ENCODE data around the gene MMP27.

The MMP27 gene

DNA sequence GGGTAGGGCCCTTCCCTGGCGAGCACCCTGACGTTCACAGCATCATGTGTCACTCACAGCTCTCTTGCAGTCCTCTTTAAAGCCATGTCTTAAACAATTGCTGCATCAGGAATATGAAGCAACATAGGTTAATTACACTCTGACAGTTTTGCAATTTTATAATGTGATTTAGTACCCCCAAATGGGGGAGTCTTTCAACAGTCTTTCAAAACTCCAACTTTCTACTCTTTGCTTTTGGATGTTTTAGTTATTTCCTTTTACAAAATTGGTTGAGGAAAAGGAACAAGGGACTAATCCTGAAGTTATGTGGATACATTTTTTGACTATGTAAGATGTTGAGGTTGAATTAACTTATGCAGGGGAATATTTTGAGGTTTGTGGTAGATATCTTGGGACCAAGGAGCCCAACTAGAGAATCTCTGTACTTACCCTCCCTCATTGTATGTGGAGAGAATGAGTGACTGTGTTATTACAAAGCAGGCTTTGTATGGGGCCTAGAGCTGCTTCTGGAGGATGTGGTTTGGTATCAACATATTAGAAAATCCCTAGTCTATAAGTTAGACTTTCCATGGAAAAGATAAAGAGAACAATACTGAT, 19.4 kb upstream of the MMP27 start, which contains the start of gene MMP8:
Gene MMP8, minus strand, starts transcription at position 51 of the 597 bp plus-strand sequence. CDS start 99 bp downstream, outside the sequence.
- Histone ChIP-seq H3K79me2 (ENCODE audit: insufficient read depth, low read depth) (no peaks in the 10 kb centered on the region), H3K4me3 (IDR thresholded peaks at IDR 0.05; ENCODE audit: insufficient read depth, low read depth, low read length) (no peak within 1 kb of the TSS), H3K27ac (no peak within 1 kb of the TSS), H3K27me3 (ENCODE audit: insufficient read depth, low read depth) (no peaks in the 10 kb centered on the region), H3K4me1 (ENCODE audit: low read depth, poor library complexity, severe bottlenecking) (no peaks in the 10 kb centered on the region), H3K4me2 (no peak within 1 kb of the TSS), H4K20me1 (ENCODE audit: insufficient read depth) (no peaks in the 10 kb centered on the region), H3K9ac (no peak within 1 kb of the TSS), H3K36me3 (ENCODE audit: insufficient read depth) (no peaks in the 10 kb centered on the region), H2AFZ (ENCODE audit: low read depth) (no peak within 1 kb of the TSS)
- TF ChIP-seq, protein P1, sequence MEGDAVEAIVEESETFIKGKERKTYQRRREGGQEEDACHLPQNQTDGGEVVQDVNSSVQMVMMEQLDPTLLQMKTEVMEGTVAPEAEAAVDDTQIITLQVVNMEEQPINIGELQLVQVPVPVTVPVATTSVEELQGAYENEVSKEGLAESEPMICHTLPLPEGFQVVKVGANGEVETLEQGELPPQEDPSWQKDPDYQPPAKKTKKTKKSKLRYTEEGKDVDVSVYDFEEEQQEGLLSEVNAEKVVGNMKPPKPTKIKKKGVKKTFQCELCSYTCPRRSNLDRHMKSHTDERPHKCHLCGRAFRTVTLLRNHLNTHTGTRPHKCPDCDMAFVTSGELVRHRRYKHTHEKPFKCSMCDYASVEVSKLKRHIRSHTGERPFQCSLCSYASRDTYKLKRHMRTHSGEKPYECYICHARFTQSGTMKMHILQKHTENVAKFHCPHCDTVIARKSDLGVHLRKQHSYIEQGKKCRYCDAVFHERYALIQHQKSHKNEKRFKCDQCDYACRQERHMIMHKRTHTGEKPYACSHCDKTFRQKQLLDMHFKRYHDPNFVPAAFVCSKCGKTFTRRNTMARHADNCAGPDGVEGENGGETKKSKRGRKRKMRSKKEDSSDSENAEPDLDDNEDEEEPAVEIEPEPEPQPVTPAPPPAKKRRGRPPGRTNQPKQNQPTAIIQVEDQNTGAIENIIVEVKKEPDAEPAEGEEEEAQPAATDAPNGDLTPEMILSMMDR (conservative IDR thresholded peaks at IDR 0.05; ENCODE audit: low read depth, low read length) = no peak

GRCh38 chr11:102722821-102723220, 17.3 kb upstream of the MMP27 start:
- Histone ChIP-seq H3K4me3 (IDR thresholded peaks at IDR 0.05; ENCODE audit: insufficient read depth, low read depth, low read length) (no peak overlapping the region), H3K79me2 (ENCODE audit: insufficient read depth, low read depth) (no peaks in the 10 kb centered on the region), H3K27ac (no peak overlapping the region), H3K4me2 (no peak overlapping the region), H3K9ac (no peak overlapping the region), H4K20me1 (ENCODE audit: insufficient read depth) (no peaks in the 10 kb centered on the region), H3K4me1 (ENCODE audit: low read depth, poor library complexity, severe bottlenecking) (no peaks in the 10 kb centered on the region), H2AFZ (ENCODE audit: low read depth) (no peak overlapping the region), H3K27me3 (ENCODE audit: insufficient read depth, low read depth) (no peaks in the 10 kb centered on the region), H3K36me3 (ENCODE audit: insufficient read depth) (no peaks in the 10 kb centered on the region)
- TF ChIP-seq, protein P1 (conservative IDR thresholded peaks at IDR 0.05; ENCODE audit: low read depth, low read length) = no peak

DNA sequence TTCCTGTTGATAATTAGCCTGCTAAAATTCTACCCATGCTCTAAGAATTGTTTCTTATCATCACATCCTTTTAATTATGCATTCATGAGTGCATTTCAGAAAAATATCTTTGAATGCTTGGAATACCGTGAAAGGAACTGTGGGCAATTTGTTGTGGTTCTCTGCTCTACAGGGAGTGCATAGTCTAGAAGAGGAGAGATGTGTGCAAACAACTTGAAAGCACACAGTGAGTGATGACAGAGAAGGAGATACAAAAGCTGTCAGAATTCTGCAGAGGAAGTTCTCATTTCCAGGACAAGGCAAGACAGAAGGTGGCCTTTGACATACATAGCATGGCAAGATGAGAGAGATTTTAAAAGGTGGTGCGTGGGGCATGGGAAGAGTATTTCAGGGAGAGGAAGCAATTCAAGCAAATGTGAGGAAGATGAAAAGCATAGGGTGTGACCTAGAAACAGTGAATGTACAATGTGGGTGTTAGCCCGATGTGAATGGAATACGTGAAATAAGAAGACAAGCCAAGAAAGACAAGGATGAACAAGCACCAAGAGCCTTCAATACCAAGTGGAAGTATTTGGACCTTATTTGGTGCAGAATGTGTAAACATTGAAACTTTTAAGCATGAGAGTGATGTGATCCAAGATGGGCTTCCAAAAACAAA, 14.2 kb upstream of the MMP27 start:
- no peaks in the 10 kb centered on the region for H3K36me3 ChIP-seq (ENCODE audit: insufficient read depth)
- no peak overlapping the region for H3K9ac ChIP-seq
- no peak overlapping the region for H3K4me2 ChIP-seq
- H4K20me1 ChIP-seq (ENCODE audit: insufficient read depth) = no peaks in the 10 kb centered on the region
- no peak overlapping the region for H2AFZ ChIP-seq (ENCODE audit: low read depth)
- H3K4me1 ChIP-seq (ENCODE audit: low read depth, poor library complexity, severe bottlenecking) = no peaks in the 10 kb centered on the region
- TF ChIP-seq, protein P1 (conservative IDR thresholded peaks at IDR 0.05; ENCODE audit: low read depth, low read length) = no peak
- H3K27ac ChIP-seq = no peak overlapping the region
- no peaks in the 10 kb centered on the region for H3K79me2 ChIP-seq (ENCODE audit: insufficient read depth, low read depth)
- H3K27me3 ChIP-seq (ENCODE audit: insufficient read depth, low read depth) = no peaks in the 10 kb centered on the region
- H3K4me3 ChIP-seq (IDR thresholded peaks at IDR 0.05; ENCODE audit: insufficient read depth, low read depth, low read length) = no peak overlapping the region

DNA sequence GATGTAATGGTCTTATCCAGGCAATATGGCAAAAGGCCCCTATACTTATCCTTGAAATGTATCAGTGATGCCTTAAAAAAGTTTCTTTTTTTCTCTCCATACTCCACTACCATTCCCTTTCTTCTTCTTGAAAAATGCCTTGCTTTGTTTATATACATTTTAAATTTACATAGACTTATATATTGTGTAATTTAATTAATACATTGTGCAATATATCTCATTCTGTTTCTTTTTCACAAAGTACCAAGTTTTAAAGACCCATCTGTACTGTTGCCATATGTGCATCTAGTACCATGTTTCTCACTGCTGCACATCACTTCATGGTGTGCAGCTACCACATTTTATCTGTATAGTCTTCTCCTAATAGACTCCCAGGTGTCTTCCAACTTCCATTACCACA, 11.7 kb upstream of the MMP27 start:
- Histone ChIP-seq H2AFZ (ENCODE audit: low read depth) (no peak overlapping the region), H3K9ac (no peak overlapping the region), H3K79me2 (ENCODE audit: insufficient read depth, low read depth) (no peaks in the 10 kb centered on the region), H3K4me2 (no peak overlapping the region), H3K4me3 (IDR thresholded peaks at IDR 0.05; ENCODE audit: insufficient read depth, low read depth, low read length) (no peak overlapping the region), H4K20me1 (ENCODE audit: insufficient read depth) (no peaks in the 10 kb centered on the region), H3K27me3 (ENCODE audit: insufficient read depth, low read depth) (no peaks in the 10 kb centered on the region), H3K4me1 (ENCODE audit: low read depth, poor library complexity, severe bottlenecking) (no peaks in the 10 kb centered on the region), H3K27ac (no peak overlapping the region), H3K36me3 (ENCODE audit: insufficient read depth) (no peaks in the 10 kb centered on the region)
- TF ChIP-seq, protein P1 (conservative IDR thresholded peaks at IDR 0.05; ENCODE audit: low read depth, low read length) = no peak

Data from KMS-11 (cell line).